BE2C (cell line): ENCODE results near the gene ITIH1.

Source experiments
- DNase-seq: peaks from one replicate; pipeline ENCODE4 v3.0.0-alpha.2; 2020
- H3K27me3 ChIP-seq: fragments of 250-450 bp; sonication (Bioruptor Pico); 2 replicates; pipeline ENCODE4 v1.5.1; 2020; ENCODE audit warnings: mild to moderate bottlenecking
- H3K36me3 ChIP-seq: fragments of 250-450 bp; sonication (Bioruptor Pico); 2 replicates; pipeline ENCODE4 v1.5.1; 2020; ENCODE audit warnings: mild to moderate bottlenecking
- H3K4me1 ChIP-seq: fragments of 250-450 bp; sonication (Bioruptor Pico); 2 replicates; pipeline ENCODE4 v1.5.1; 2020
- H3K4me3 ChIP-seq: 2 replicates; pipeline ENCODE4 v1.5.1; 2011; ENCODE audit warnings: low read depth, low read length
- H3K9me3 ChIP-seq: fragments of 250-450 bp; sonication (Bioruptor Pico); 2 replicates; pipeline ENCODE4 v1.5.1; 2020
- TF ChIP-seq, protein P1 (sequence below): IDR thresholded peaks from 2 replicates; pipeline ENCODE4 v1.5.1; 2012; ENCODE audit warnings: mild to moderate bottlenecking, low read depth, low read length

Gene ITIH1

DNA sequence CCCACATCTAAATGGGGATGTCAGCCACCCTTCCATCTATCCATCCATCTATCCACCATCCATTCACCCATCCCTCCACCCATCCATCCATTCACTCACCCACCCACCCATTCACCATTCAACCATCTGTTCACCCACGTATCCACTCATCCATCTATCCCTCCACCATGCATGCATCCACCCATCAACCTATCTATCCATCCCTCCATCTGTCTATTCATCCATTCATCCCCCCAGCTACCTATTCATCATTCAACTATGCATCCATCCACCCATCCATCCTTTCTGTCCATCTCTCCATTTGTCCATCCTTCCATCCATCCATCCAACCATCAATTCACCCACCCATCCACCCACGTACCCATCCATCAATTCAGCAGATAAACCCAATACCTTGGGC lies 31.8 kb downstream of the ITIH1 start:
- Histone ChIP-seq H3K36me3 (no peaks in the 10 kb centered on the region), H3K4me3 (no peak overlapping the region), H3K4me1 (no peaks in the 10 kb centered on the region), H3K27me3 (no peaks in the 10 kb centered on the region), H3K9me3 (no peaks in the 10 kb centered on the region)
- TF ChIP-seq, protein P1, sequence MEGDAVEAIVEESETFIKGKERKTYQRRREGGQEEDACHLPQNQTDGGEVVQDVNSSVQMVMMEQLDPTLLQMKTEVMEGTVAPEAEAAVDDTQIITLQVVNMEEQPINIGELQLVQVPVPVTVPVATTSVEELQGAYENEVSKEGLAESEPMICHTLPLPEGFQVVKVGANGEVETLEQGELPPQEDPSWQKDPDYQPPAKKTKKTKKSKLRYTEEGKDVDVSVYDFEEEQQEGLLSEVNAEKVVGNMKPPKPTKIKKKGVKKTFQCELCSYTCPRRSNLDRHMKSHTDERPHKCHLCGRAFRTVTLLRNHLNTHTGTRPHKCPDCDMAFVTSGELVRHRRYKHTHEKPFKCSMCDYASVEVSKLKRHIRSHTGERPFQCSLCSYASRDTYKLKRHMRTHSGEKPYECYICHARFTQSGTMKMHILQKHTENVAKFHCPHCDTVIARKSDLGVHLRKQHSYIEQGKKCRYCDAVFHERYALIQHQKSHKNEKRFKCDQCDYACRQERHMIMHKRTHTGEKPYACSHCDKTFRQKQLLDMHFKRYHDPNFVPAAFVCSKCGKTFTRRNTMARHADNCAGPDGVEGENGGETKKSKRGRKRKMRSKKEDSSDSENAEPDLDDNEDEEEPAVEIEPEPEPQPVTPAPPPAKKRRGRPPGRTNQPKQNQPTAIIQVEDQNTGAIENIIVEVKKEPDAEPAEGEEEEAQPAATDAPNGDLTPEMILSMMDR, result no peak
- no peak for DNase-seq

- TF ChIP-seq, protein P1, result no peak
- no peak for DNase-seq
- H3K27me3 ChIP-seq, result no peaks in the 10 kb centered on the region
- no peaks in the 10 kb centered on the region for H3K4me1 ChIP-seq
- no peak overlapping the region for H3K4me3 ChIP-seq
- no peaks in the 10 kb centered on the region for H3K9me3 ChIP-seq
- H3K36me3 ChIP-seq, result no peaks in the 10 kb centered on the region
Measured at GRCh38 chr3:52809662-52810377, 32.4 kb downstream of the ITIH1 start.

DNA sequence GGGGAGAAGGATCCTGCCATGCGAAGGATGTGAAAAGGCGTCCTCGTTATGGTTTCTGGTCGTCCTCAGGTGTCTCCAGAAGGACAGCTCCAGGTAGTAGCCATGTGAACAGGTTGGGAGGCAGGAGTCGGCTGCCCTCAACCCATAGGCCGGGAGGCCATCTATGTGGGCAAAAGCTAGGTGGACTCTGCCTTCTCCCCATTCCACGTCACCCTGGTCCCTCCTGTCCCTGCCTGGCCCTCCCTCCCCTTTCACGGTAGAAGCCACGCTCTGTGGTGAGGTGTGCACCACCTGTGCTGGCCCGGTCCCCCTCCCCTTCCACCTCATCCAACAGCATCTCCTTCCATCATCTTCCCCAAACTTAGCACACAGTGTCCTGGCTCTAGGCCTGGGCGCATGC lies 33.5 kb downstream of the ITIH1 start:
- TF ChIP-seq, protein P1, result no peak
- H3K9me3 ChIP-seq, result no peaks in the 10 kb centered on the region
- H3K4me1 ChIP-seq, result no peaks in the 10 kb centered on the region
- H3K36me3 ChIP-seq, result no peaks in the 10 kb centered on the region
- no peak for DNase-seq
- H3K27me3 ChIP-seq, result no peaks in the 10 kb centered on the region
- H3K4me3 ChIP-seq, result no peak overlapping the region

GRCh38 chr3:52811452-52812011 lies 34.1 kb downstream of the ITIH1 start:
- Histone ChIP-seq H3K9me3 (no peaks in the 10 kb centered on the region), H3K36me3 (no peaks in the 10 kb centered on the region), H3K4me1 (no peaks in the 10 kb centered on the region), H3K27me3 (no peaks in the 10 kb centered on the region), H3K4me3 (no peak overlapping the region)
- TF ChIP-seq, protein P1, result no peak
- DNase-seq, result no peak

DNA sequence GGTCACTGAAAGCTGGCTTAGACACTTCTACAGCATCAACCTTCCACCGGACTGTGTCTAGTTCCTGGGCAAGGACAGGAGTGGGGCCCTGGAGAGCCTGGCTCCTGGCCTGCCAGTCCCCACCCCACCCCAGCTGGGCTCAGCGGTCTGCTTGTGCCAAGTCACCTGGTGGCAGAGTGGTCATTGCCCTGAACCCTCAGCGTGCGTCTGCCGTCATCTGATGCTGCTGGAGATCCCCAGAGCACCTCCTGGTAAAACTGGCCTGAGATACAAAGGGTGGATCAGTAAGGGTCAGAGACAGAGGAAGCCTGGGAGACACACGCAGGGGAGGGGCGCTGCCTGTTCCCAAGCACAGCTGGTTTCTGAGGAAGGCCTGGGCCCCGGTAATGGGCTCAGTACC lies 36.4 kb downstream of the ITIH1 start:
- no peak overlapping the region for H3K4me3 ChIP-seq
- H3K9me3 ChIP-seq, result no peaks in the 10 kb centered on the region
- H3K27me3 ChIP-seq, result no peaks in the 10 kb centered on the region
- no peaks in the 10 kb centered on the region for H3K36me3 ChIP-seq
- H3K4me1 ChIP-seq, result no peaks in the 10 kb centered on the region
- no peak for DNase-seq
- TF ChIP-seq, protein P1, result no peak

DNA sequence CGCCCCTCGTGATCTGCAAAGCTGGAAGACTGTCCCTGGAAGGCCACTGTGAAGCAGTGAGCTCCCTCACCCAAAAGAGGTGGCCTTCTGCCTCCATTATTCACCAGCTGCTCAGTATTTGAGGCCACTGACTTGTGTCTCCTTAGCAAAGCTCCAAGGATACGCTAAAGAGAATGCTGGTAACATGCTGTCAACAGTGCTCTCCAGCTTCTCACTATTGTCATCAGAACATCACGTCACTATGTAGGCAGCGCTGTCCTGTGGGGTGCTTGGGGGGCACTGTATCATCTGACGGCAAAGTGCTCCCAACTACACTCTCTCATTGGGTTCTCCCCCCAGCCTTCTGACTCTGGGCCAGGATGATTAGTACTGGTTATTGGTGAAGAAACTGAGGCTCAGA lies 38.8 kb downstream of the ITIH1 start:
- H3K27me3 ChIP-seq, result no peaks in the 10 kb centered on the region
- DNase-seq, result no peak
- no peaks in the 10 kb centered on the region for H3K4me1 ChIP-seq
- H3K9me3 ChIP-seq, result no peaks in the 10 kb centered on the region
- H3K4me3 ChIP-seq, result no peak overlapping the region
- TF ChIP-seq, protein P1, result no peak
- H3K36me3 ChIP-seq, result no peaks in the 10 kb centered on the region
